LNCaP clone FGC (cell line): ENCODE measurements around the gene RAB19.
"Not testable (repeated sequence)": the region's sequence is repeated elsewhere in the genome, so short reads cannot be mapped to it uniquely, and the experiment has no call there.

Experiments used
- DNase-seq: peaks from one replicate; pipeline ENCODE4 v3.0.0-alpha.2; 2011; ENCODE audit warnings: low read depth
- H3K4me3 ChIP-seq: 2 replicates; pipeline ENCODE4 v1.5.1; 2011; ENCODE audit warnings: mild to moderate bottlenecking, low read depth, low read length, control low read depth
- CTCF ChIP-seq: IDR thresholded peaks from 2 replicates; pipeline ENCODE4 v1.5.1; 2012; ENCODE audit warnings: mild to moderate bottlenecking; ENCODE audit not compliant: control insufficient read depth, insufficient read depth; ENCODE audit errors: extremely low read depth

RAB19 gene

GRCh38 chr7:140402178-140402835 is 1.6 kb upstream of the RAB19 start:
- no peak for TF ChIP-seq CTCF
- no peak overlapping the region for H3K4me3 ChIP-seq
- DNase-seq: no peak

- DNase-seq: no peak
- peak overlapping the region; percentile 53 for H3K4me3 ChIP-seq
- no peak for TF ChIP-seq CTCF
Measured at GRCh38 chr7:140404565-140405065, 757 bp downstream of the RAB19 start.

- TF ChIP-seq CTCF: no peak
- no peak for DNase-seq
- no peak overlapping the region for H3K4me3 ChIP-seq
Measured at GRCh38 chr7:140415361-140415760, 11.5 kb downstream of the RAB19 start.

GRCh38 chr7:140415816-140416215 is 12.0 kb downstream of the RAB19 start:
- H3K4me3 ChIP-seq, DNase-seq: not testable (repeated sequence)

GRCh38 chr7:140416560-140416959 is 12.7 kb downstream of the RAB19 start:
- DNase-seq: peak; percentile 58

GRCh38 chr7:140417456-140418155 is 13.7 kb downstream of the RAB19 start:
- no peak for DNase-seq
- no peak overlapping the region for H3K4me3 ChIP-seq
- no peak for TF ChIP-seq CTCF

More at GRCh38 chr7:140416560-140416959, 12.7 kb downstream of the RAB19 start:
- TF ChIP-seq CTCF: no peak
- H3K4me3 ChIP-seq: no peak overlapping the region

- peak; percentile 96 for DNase-seq
- H3K4me3 ChIP-seq: not testable (repeated sequence)
Measured at GRCh38 chr7:140418156-140418472, 14.3 kb downstream of the RAB19 start.

GRCh38 chr7:140418653-140419052 is 14.8 kb downstream of the RAB19 start:
- no peak overlapping the region for H3K4me3 ChIP-seq
- TF ChIP-seq CTCF: no peak
- DNase-seq: no peak
